CD4-positive, CD25-positive, alpha-beta regulatory T cell (primary cell): Measurements from ENCODE around the gene ITGB6. TPM values are rescaled to one million over a fixed set of nuclear protein-coding genes. Genes with fewer than 3 reads are reported as not detected.
A peak's percentile ranks its signal among the peaks of the same experiment; 100 is the strongest.

ENCODE experiments used
- ATAC-seq, 2 donors: fragments of 150-1000 bp; cut with Tn5 transposase; one replicate each; pipeline ENCODE4 v1.10.0; 2021; ENCODE audit warnings: low read depth in 2 of 2, moderate number of reproducible peaks in 2 of 2, moderate library complexity in 1 of 2
- DNase-seq, 3 donors: peaks; one replicate each; pipeline versions ENCODE4 v3.0.0 to v3.0.0-alpha.2; 2012 to 2022; ENCODE audit warnings: mixed read lengths in 1 of 3
- H3K27ac ChIP-seq: one replicate; pipeline ENCODE4 v1.7.0; 2013; ENCODE audit warnings: mild to moderate bottlenecking, low read length; ENCODE audit not compliant: insufficient read depth, poor library complexity, severe bottlenecking
- H3K27me3 ChIP-seq: one replicate; pipeline ENCODE4 v1.7.0; 2013; ENCODE audit warnings: low read length; ENCODE audit not compliant: control insufficient read depth, insufficient read depth
- H3K36me3 ChIP-seq: one replicate; pipeline ENCODE4 v1.7.0; 2013; ENCODE audit warnings: mild to moderate bottlenecking, low read length, moderate library complexity; ENCODE audit not compliant: control insufficient read depth, insufficient read depth
- H3K4me1 ChIP-seq: 2 replicates; pipeline ENCODE4 v1.7.0; 2013; ENCODE audit warnings: mild to moderate bottlenecking, low read length; ENCODE audit not compliant: insufficient read depth, control insufficient read depth, poor library complexity, severe bottlenecking
- H3K4me3 ChIP-seq: one replicate; pipeline ENCODE4 v1.7.0; 2013; ENCODE audit warnings: low read depth, mild to moderate bottlenecking, low read length, moderate library complexity
- H3K9me3 ChIP-seq, 2 experiments: 1 replicate in 1 of 2; 2 replicates in 1 of 2; pipeline ENCODE4 v1.7.0; 2013; ENCODE audit warnings: low read length in 2 of 2, mild to moderate bottlenecking in 1 of 2, moderate library complexity in 1 of 2; ENCODE audit not compliant: control insufficient read depth in 2 of 2
- H3K27ac Mint-ChIP-seq, 3 donors: one replicate each; pipeline ENCODE4 v1.8.0; 2020 to 2022; ENCODE audit warnings: mild to moderate bottlenecking in 3 of 3, mixed read lengths in 3 of 3, moderate library complexity in 2 of 3
- H3K27me3 Mint-ChIP-seq: one replicate; pipeline ENCODE4 v1.8.0; 2022; ENCODE audit warnings: mild to moderate bottlenecking, mixed read lengths
- H3K36me3 Mint-ChIP-seq: one replicate; pipeline ENCODE4 v1.8.0; 2020; ENCODE audit warnings: mixed read lengths
- H3K4me1 Mint-ChIP-seq, 4 donors: one replicate each; pipeline ENCODE4 v1.8.0; 2020 to 2022; ENCODE audit warnings: mixed read lengths in 4 of 4, mild to moderate bottlenecking in 1 of 4
- H3K4me3 Mint-ChIP-seq, 4 donors: one replicate each; pipeline ENCODE4 v1.8.0; 2020 to 2022; ENCODE audit warnings: mild to moderate bottlenecking in 4 of 4, mixed read lengths in 4 of 4, moderate library complexity in 3 of 4
- H3K9me3 Mint-ChIP-seq, 7 donors: one replicate each; pipeline ENCODE4 v1.8.0; 2020 to 2022; ENCODE audit warnings: mixed read lengths in 7 of 7, mild to moderate bottlenecking in 3 of 7, moderate library complexity in 2 of 7
- polyA plus RNA-seq, 4 donors: library from polyadenylated mRNA; unstranded; fragments of 300-500 nt; fragmentation: Illumina TruSeq; gene quantifications; one replicate each; pipeline ENCODE4 v1.2.3, GENCODE V29; 2021
- total RNA-seq: library from RNA; stranded (reverse); gene quantifications from one replicate; pipeline ENCODE4 v1.2.3, GENCODE V29; 2022

The ITGB6 gene
- total and polyA plus RNA-seq, 5 donors from 2014 or later = not detected

- Mint-ChIP-seq H3K9me3 (peaks cover under 1 to 38% (median 15%) of the 10 kb centered on the region in 7 donors), H3K27me3 (no peaks in the 10 kb centered on the region), H3K36me3 (no peaks in the 10 kb centered on the region), H3K27ac (no peak overlapping the region), H3K4me3 (no peak overlapping the region), H3K4me1 (no peaks in the 10 kb centered on the region)
- no peaks in the 10 kb centered on the region for H3K36me3 ChIP-seq
- H3K27ac ChIP-seq = no peak overlapping the region
- H3K4me1 ChIP-seq = no peaks in the 10 kb centered on the region
- no peak for DNase-seq
- no peaks in the 10 kb centered on the region for H3K27me3 ChIP-seq
- H3K4me3 ChIP-seq = no peak overlapping the region
- no peak for ATAC-seq
- H3K9me3 ChIP-seq = peaks cover 16 to 26% of the 10 kb centered on the region in 2 experiments
These were observed 107.6 kb downstream of the ITGB6 start for GRCh38 chr2:160092445-160092844.

DNA sequence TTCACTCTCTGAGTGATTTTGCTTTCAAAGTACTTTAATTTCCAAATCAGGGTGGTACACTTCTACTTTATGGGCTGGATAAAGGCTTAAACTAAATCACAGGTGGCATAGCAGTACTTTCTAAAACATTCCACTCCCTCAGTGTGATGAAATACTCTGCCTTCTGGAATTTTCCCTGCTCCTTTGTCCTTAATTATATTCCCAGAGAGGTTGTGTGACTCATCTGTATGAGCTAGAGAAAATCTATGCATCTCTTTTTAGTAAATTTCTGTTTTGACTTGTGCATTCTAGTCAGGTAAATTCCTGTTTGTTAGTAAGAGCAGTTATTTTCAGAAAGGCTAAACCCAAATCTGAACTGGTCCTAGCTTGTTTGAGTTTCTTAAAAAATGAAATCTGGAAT, 108.7 kb downstream of the ITGB6 start:
- Histone ChIP-seq H3K4me1 (no peaks in the 10 kb centered on the region), H3K36me3 (no peaks in the 10 kb centered on the region), H3K9me3 (peaks cover 21 to 36% of the 10 kb centered on the region in 2 experiments), H3K27ac (no peak overlapping the region), H3K4me3 (no peak overlapping the region), H3K27me3 (no peaks in the 10 kb centered on the region)
- DNase-seq = no peak
- Mint-ChIP-seq H3K27ac (no peak overlapping the region), H3K9me3 (peaks cover 3 to 45% (median 18%) of the 10 kb centered on the region in 7 donors), H3K4me3 (no peak overlapping the region), H3K27me3 (no peaks in the 10 kb centered on the region), H3K36me3 (no peaks in the 10 kb centered on the region), H3K4me1 (no peaks in the 10 kb centered on the region)
- ATAC-seq = no peak

DNA sequence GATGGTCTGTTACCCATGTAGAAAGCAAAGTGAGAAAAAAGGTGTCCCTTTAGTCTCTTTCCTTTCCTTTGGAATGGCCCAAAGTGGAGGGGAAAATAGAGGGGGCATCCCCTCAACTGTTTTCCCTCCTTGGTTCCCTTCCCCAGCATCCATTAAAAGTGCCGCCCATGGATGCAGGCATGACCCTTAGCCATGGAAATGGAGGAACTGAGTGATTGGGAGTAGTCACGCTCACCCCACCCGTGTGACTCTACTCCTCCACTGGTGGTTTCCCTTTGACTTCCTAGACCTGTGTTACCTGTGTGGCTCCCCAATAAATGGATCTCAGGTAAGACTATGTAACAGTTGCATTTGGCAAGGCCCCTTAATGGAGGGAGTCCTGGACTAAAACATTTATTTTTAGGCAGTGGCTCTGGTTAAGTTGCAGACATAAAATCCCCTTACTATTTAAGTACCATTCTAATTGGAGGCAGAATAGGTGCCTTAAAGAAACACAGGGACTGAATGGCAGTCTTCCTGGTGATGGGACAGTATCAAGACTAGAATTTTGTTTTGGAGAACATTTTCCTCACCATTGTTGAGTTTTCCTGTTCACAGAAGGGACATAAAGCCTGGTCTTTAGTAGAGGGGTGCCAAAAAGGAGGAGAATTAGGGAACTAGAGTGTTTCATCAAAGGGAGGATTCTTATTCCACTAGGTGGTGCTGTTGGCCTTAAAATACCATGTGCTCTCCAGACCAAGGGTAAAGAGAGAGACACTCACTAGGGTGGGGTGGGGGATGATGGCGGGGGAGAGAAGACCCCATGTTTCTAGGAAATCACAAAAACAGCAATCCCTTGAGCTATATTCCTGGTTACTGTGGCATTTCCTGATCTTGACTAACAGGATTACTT, 112.0 kb downstream of the ITGB6 start:
- no peak for ATAC-seq
- Mint-ChIP-seq H3K9me3 (peaks cover 3 to 58% (median 22%) of the 10 kb centered on the region in 7 donors), H3K27me3 (no peaks in the 10 kb centered on the region), H3K4me3 (no peak overlapping the region), H3K27ac (no peak overlapping the region), H3K4me1 (no peaks in the 10 kb centered on the region), H3K36me3 (no peaks in the 10 kb centered on the region)
- Histone ChIP-seq H3K4me3 (no peak overlapping the region), H3K36me3 (no peaks in the 10 kb centered on the region), H3K4me1 (no peaks in the 10 kb centered on the region), H3K27me3 (no peaks in the 10 kb centered on the region), H3K27ac (no peak overlapping the region), H3K9me3 (peaks cover 23 to 56% of the 10 kb centered on the region in 2 experiments)
- peak in 1 of 3 donors; percentile 32 for DNase-seq

- no peaks in the 10 kb centered on the region for H3K36me3 ChIP-seq
- H3K27me3 ChIP-seq = no peaks in the 10 kb centered on the region
- ATAC-seq (no peak), DNase-seq (no peak)
- no peaks in the 10 kb centered on the region for H3K36me3 Mint-ChIP-seq
- H3K27me3 Mint-ChIP-seq = no peaks in the 10 kb centered on the region
- no peak overlapping the region for H3K4me3 ChIP-seq
- H3K4me3 Mint-ChIP-seq = no peak overlapping the region
- peaks cover 23 to 51% of the 10 kb centered on the region in 2 experiments for H3K9me3 ChIP-seq
- no peaks in the 10 kb centered on the region for H3K4me1 ChIP-seq
- peaks cover 3 to 56% (median 17%) of the 10 kb centered on the region in 7 donors for H3K9me3 Mint-ChIP-seq
- no peak overlapping the region for H3K27ac ChIP-seq
- no peak overlapping the region for H3K27ac Mint-ChIP-seq
- no peaks in the 10 kb centered on the region for H3K4me1 Mint-ChIP-seq
These were observed 114.4 kb downstream of the ITGB6 start for GRCh38 chr2:160085662-160086061.

DNA sequence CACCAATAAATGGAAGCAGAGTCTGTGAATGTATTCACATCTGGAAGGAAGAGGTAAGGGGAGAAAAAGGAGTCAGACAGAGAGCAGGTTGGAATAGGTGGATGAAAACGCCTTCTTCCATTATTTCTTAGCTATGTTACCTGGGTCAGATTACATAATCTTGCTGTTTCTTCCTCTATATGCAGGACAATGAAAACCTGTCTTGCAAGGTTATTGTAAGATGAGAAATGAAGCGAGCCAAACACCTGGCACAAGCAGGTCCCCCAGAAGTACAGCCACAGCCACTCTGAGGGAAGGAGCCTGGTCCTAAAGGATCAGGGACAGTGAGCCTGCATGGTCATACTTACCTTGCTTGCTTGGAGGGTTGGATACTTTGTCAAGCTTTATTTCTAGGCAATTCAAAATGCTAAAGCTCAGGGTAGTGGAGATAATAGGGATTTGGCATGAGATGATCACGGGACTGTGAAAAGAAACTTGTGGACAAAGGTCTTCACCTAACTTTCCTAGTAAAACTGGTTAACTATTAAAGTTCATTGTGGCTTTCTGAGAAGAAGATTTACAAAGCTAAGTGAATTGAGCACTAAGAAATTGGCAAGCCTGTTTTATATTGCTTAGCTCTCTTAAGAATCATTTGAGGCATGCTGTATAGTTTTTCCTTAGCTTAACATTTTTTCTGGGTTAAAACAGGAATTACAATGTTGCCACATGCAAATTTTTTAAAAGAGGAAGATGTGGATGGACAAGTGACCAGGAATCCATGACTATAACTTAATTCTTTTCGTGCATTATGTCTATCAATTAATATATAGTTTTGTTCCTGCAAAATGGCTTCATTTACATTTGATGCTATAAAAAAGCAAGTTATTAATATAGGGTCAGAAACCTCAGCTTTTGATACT, 121.9 kb downstream of the ITGB6 start:
- H3K9me3 ChIP-seq = no peaks in the 10 kb centered on the region
- peaks cover 3% of the 10 kb centered on the region for H3K27me3 ChIP-seq
- DNase-seq (no peak), ATAC-seq (no peak)
- Mint-ChIP-seq H3K27ac (no peak overlapping the region), H3K9me3 (peaks cover 0 to 8% (median 0%) of the 10 kb centered on the region in 7 donors), H3K4me3 (no peak overlapping the region), H3K36me3 (no peaks in the 10 kb centered on the region), H3K4me1 (no peaks in the 10 kb centered on the region), H3K27me3 (peaks cover 5% of the 10 kb centered on the region)
- no peak overlapping the region for H3K4me3 ChIP-seq
- H3K4me1 ChIP-seq = no peaks in the 10 kb centered on the region
- H3K36me3 ChIP-seq = no peaks in the 10 kb centered on the region
- no peak overlapping the region for H3K27ac ChIP-seq

- Mint-ChIP-seq H3K4me3 (no peak overlapping the region), H3K4me1 (no peaks in the 10 kb centered on the region), H3K9me3 (peaks cover 0 to 4% (median 0%) of the 10 kb centered on the region in 7 donors), H3K27ac (no peak overlapping the region), H3K36me3 (no peaks in the 10 kb centered on the region), H3K27me3 (peaks cover 5% of the 10 kb centered on the region)
- DNase-seq = no peak
- H3K27ac ChIP-seq = no peak overlapping the region
- H3K36me3 ChIP-seq = no peaks in the 10 kb centered on the region
- peaks cover 3% of the 10 kb centered on the region for H3K27me3 ChIP-seq
- H3K4me1 ChIP-seq = no peaks in the 10 kb centered on the region
- no peaks in the 10 kb centered on the region for H3K9me3 ChIP-seq
- no peak overlapping the region for H3K4me3 ChIP-seq
- ATAC-seq = no peak
These were observed 123.2 kb downstream of the ITGB6 start for GRCh38 chr2:160076914-160077313.

DNA sequence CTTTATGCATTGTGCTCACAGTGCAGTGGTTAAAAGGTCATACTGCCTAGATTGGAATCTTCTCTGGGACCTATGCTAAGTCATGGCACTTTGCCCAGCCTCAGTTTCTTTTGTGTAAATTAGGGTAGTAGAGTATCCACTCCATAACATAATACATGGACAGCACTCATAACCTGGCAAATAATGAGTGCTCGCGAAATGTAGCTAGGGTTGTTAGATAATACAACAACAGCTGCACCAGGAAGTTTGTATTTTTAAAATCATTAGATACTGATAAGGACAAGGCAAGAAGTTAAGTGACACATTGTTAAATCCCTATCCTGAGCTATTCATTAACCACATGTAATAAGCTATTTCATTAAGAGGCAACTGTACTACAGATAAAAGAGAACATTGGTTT, 123.8 kb downstream of the ITGB6 start:
- H3K4me1 Mint-ChIP-seq = no peaks in the 10 kb centered on the region
- peaks cover 5% of the 10 kb centered on the region for H3K27me3 Mint-ChIP-seq
- no peak for ATAC-seq
- Histone ChIP-seq H3K27me3 (peaks cover 3% of the 10 kb centered on the region), H3K36me3 (no peaks in the 10 kb centered on the region), H3K4me1 (no peaks in the 10 kb centered on the region), H3K4me3 (no peak overlapping the region), H3K9me3 (no peaks in the 10 kb centered on the region), H3K27ac (no peak overlapping the region)
- no peak for DNase-seq
- no peak overlapping the region for H3K4me3 Mint-ChIP-seq
- H3K36me3 Mint-ChIP-seq = no peaks in the 10 kb centered on the region
- H3K9me3 Mint-ChIP-seq = peaks cover 0 to 4% (median 0%) of the 10 kb centered on the region in 7 donors
- no peak overlapping the region for H3K27ac Mint-ChIP-seq
